Motor neuron (in vitro differentiated cells): ENCODE results near the gene RBP4. TPM values are rescaled to one million over a fixed set of nuclear protein-coding genes. Genes with fewer than 3 reads are reported as not detected.
"Not testable (repeated sequence)": the region's sequence is repeated elsewhere in the genome, so short reads cannot be mapped to it uniquely, and the experiment has no call there.

Experiments
- ATAC-seq, 8 experiments: fragments of 200-7000 bp; cut with Tn5 transposase; replicated peaks in 6 of 8; 2 replicates each; pipeline ENCODE4 v1.8.0; 2021; ENCODE audit warnings: mild to moderate bottlenecking in 8 of 8, moderate library complexity in 8 of 8
- H3K27ac ChIP-seq, 2 donors: fragments of 250-450 bp; sonication (Bioruptor Pico); 2 replicates each; pipeline ENCODE4 v1.9.0; 2021; ENCODE audit warnings: antibody characterized with exemption in 2 of 2, mild to moderate bottlenecking in 2 of 2, moderate library complexity in 1 of 2
- H3K4me1 ChIP-seq, 2 donors: fragments of 250-450 bp; sonication (Bioruptor Pico); replicated peaks in 1 of 2; 2 replicates each; pipeline ENCODE4 v1.6.1; 2021; ENCODE audit warnings: antibody characterized with exemption in 2 of 2, mild to moderate bottlenecking in 2 of 2, moderate library complexity in 1 of 2
- H3K4me3 ChIP-seq, 5 donors: fragments of 250-450 bp; sonication (Bioruptor Pico); 2 replicates each; pipeline ENCODE4 v1.9.0; 2021; ENCODE audit warnings: antibody characterized with exemption in 5 of 5, mild to moderate bottlenecking in 5 of 5, moderate library complexity in 4 of 5
- WGBS, 10 experiments: fragments of 450-650 bp; shearing (Covaris generic); methylation state at CpG; one replicate each; pipeline ENCODE4 v1.0.0; 2022; 5-methylcytosine and 5-hydroxymethylcytosine counted together
- in situ Hi-C, 9 experiments: fragments of 400-800 bp; cut with MboI; loops; one replicate each; pipeline ENCODE4 v1.15.0; 2021; ENCODE audit warnings: low sequenced_read_pairs in 9 of 9, low pct_unique_long_range_greater_than_20kb in 2 of 9; ENCODE audit not compliant: unreplicated experiment in 9 of 9
- total RNA-seq, 8 experiments: library from RNA; unstranded; fragments of 300-600 nt; gene quantifications; 2 replicates each; pipeline versions ENCODE4 v1.2.3 to v1.2.4, GENCODE V29; 2022

The RBP4 gene
- total RNA-seq, 8 experiments from 2014 or later: 0.32 to 26.0 (median 1.2) TPM; not detected in 2

DNA sequence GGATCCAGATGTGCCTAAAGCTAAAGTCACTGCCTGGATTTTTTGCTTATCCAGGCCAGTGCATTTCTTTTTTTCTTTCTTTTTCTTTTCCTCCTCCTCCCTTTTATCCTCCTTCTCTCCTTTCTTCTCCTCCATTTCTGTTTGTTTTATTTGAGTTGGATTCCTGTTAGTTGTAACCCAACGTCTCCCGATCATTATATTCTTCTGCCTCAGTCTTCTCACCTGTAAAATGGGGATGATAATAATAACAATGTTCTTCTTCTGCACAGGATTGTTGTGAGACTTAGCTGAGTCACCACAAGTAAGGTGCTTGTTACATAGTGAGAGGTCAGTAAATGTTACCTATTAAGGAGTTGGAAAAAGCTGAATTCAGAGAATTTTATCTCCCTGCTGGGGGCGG lies 48.3 kb downstream of the RBP4 start:
- peaks cover 15 to 21% of the 10 kb centered on the region in 2 donors for H3K4me1 ChIP-seq
- WGBS, 10 experiments: 65 to 97% (median 90%) methylated on average over 2 to 3 of the region's 3 CpGs; no CpG with 5 or more reads in 2 of the 10 experiments
- no peak for ATAC-seq
- H3K27ac ChIP-seq: no peak overlapping the region
- no peak overlapping the region for H3K4me3 ChIP-seq
- in situ Hi-C loops: loop anchor here in 1 of 9 experiments (25.0 kb wide), 1 partner anchor 110 kb away; no protein-coding TSS in a partner anchor

DNA sequence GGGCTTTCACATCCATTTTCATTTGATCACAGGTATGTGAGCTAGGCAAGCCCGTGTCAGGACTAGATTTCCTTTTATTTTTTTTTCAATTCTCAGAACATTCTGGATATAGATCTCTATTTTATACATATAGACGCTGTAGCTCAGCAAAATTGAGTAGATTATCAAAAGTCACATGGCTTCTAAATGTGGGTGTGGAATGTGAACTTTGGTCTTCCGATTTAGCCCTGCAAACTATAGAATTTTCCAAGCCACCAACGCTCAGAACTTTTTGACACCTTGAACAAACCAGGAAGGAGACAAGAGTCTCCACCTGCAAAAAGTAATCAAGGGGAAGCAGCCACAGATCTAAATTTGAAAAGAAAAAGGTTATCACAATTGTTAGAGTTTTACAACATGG lies 50.4 kb downstream of the RBP4 start:
- WGBS, 10 experiments: 54 to 100% (median 86%) methylated on average over 2 to 4 of the region's 4 CpGs; no CpG with 5 or more reads in 2 of the 10 experiments
- Histone ChIP-seq H3K27ac (no peak overlapping the region), H3K4me3 (no peak overlapping the region), H3K4me1 (peaks cover 15 to 21% of the 10 kb centered on the region in 2 donors)
- no peak for ATAC-seq
- in situ Hi-C loops: loop anchor here in 1 of 9 experiments (25.0 kb wide), 1 partner anchor 112 kb away; no protein-coding TSS in a partner anchor

DNA sequence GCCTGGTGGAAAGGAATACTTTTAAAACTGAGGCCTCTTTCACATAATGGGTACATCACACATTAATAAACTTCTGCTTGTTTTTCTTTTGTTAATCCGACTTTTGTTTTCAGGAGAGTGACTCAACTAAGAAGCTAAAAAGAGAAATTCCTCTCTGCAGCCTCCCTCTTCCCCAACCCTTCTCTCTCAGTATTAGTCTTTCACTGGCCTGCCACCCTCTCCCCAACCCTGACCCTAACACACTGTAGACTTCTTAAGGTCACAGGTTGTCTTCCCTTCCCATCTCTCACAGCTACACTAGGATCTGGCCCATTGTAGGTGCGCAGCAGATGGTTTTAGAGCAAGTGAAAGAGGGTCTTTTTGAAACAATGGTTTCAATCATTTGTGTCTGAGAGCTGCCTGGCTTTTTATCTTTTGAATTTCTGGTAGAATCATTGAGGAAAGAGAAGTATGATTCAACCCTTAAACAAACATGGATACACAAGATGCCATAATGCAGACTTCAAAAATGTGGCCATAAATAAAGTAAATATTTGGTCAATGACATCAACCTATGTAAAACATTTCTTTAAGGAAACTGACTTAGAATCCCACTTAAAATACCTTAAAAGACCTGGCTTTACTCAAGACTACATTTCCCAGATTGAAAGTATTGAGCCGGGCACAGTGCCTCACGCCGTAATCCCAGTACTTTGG lies 52.5 kb downstream of the RBP4 start:
- H3K27ac ChIP-seq: no peak overlapping the region
- H3K4me1 ChIP-seq: peaks cover 0 to 3% of the 10 kb centered on the region in 2 donors
- no peak for ATAC-seq
- in situ Hi-C loops: loop anchor here in 1 of 9 experiments (10.0 kb wide), 1 partner anchor 126 kb away; no protein-coding TSS in a partner anchor
- WGBS, 10 experiments: 20 to 100% (median 86%) methylated on average over 1 to 5 of the region's 5 CpGs; no CpG with 5 or more reads in 1 of the 10 experiments
- H3K4me3 ChIP-seq: no peak overlapping the region

DNA sequence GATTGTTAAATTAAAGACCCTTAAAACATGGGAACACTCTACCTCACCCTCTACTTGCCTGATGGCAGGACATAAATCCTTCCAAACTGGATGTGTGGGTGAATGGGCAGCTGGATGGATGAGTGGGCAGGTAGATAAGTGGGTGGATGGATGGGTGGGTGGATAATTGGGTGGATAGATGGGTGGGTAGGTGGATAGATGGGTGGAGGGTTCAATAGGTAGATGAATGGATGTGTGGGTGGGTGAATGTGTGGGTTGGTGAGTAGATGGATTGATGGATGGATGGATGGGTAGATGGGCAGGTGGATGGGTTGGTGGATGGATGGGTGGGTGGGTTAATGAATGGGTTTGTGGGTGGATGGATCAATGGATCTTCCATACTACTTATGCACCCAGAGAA lies 53.5 kb downstream of the RBP4 start:
- ATAC-seq: no peak
- in situ Hi-C loops: loop anchor here in 1 of 9 experiments (10.0 kb wide), 1 partner anchor 127 kb away; no protein-coding TSS in a partner anchor
- no peak overlapping the region for H3K4me3 ChIP-seq
- no peaks in the 10 kb centered on the region for H3K4me1 ChIP-seq
- no peak overlapping the region for H3K27ac ChIP-seq

DNA sequence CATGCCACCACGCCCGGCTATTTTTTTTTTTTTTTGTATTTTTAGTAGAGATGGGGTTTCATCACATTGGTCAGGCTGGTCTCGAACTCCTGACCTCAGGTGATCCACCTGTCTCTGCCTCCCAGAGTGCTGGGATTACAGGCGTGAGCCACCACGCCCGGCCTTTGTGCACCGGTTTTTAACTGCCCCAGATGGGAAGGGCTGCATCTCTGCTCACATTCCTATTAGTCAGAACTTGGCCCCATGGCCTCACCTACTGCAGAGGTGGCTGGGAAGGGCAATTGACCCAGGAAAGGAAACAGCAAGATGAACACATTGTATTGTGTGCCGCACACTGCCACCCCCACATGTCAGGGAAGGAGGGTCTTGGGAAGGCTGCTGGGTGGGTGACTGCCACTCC lies 54.0 kb downstream of the RBP4 start:
- not testable (repeated sequence) for H3K27ac ChIP-seq, H3K4me1 ChIP-seq, H3K4me3 ChIP-seq, ATAC-seq
- in situ Hi-C loops: loop anchor here in 1 of 9 experiments (10.0 kb wide), 1 partner anchor 128 kb away; no protein-coding TSS in a partner anchor
- 36 to 100% (median 60%) methylated on average over 1 to 2 of the region's 8 CpGs; no CpG with 5 or more reads in 5 of the 10 experiments for WGBS, 10 experiments

DNA sequence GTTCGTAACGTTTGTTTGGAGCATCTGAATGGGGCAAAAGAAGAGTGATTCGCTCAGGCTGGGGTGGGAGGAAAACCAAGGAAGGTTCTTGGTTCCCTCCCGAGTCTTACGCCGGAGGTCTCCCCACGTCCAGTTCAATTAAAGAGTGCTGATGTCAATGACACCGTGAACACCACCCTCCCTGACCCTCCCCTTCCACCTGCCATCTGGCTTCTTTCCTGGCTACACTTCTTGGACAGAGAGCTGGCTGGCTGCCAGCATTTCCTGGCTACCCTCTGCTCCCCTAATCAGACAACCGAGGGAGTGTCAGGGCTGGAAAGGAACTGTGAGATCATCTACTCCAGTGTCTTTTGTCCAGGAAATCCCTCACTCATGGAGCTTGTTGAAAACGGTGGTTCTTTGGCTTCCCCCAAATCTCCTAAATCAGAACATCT lies 58.7 kb downstream of the RBP4 start:
- Histone ChIP-seq H3K4me1 (no peaks in the 10 kb centered on the region), H3K4me3 (no peak overlapping the region), H3K27ac (no peak overlapping the region)
- in situ Hi-C loops: loop anchor here in 1 of 9 experiments (10.0 kb wide), 1 partner anchor 132 kb away; no protein-coding TSS in a partner anchor
- WGBS, 10 experiments: 0 to 59% (median 23%) methylated on average over 1 to 9 of the region's 10 CpGs; no CpG with 5 or more reads in 2 of the 10 experiments
- peak; percentile 62 to 91 (median 79) for ATAC-seq

Other genes with a start within 250 kb of the RBP4 start
- 100 to 1,000 TPM in 1 of 8 experiments, 10 to 100 TPM in 3, 1 to 10 TPM in 3, under 1 TPM in 1; 0.29 to 258 (median 13.7) TPM for gene MYOF, start 118.9 kb downstream of the RBP4 start, total RNA-seq
- gene CEP55, start 104.6 kb downstream of the RBP4 start, total RNA-seq: 10 to 100 TPM in 3 of 8 experiments, 1 to 10 TPM in 2, under 1 TPM in 3; 0.36 to 21.1 (median 1.4) TPM
- under 1 TPM in 4 of 8 experiments, not detected in 4; 0.09 to 0.43 (median 0.21) TPM for gene FFAR4, start 34.6 kb downstream of the RBP4 start, total RNA-seq
- under 1 TPM; 0.16 to 0.95 (median 0.32) TPM for gene PDE6C, start 11.3 kb upstream of the RBP4 start, total RNA-seq
- 10 to 100 TPM in 7 of 8 experiments, 1 to 10 TPM in 1; 9.7 to 27.8 (median 19.3) TPM for gene FRA10AC1, start 101.4 kb upstream of the RBP4 start, total RNA-seq
- 1 to 10 TPM in 5 of 8 experiments, under 1 TPM in 3; 0.69 to 2.8 (median 1.3) TPM for gene LGI1, start 156.7 kb upstream of the RBP4 start, total RNA-seq